Islet precursor cell (in vitro differentiated cells): Measurements from ENCODE around the gene HUS1.

ENCODE experiments used
- DNase-seq: peaks from one replicate; pipeline ENCODE4 v3.0.0-alpha.2; 2018

HUS1 gene

GRCh38 chr7:47978790-47979144 lies 648 bp downstream of the HUS1 start:
- no peak for DNase-seq

DNA sequence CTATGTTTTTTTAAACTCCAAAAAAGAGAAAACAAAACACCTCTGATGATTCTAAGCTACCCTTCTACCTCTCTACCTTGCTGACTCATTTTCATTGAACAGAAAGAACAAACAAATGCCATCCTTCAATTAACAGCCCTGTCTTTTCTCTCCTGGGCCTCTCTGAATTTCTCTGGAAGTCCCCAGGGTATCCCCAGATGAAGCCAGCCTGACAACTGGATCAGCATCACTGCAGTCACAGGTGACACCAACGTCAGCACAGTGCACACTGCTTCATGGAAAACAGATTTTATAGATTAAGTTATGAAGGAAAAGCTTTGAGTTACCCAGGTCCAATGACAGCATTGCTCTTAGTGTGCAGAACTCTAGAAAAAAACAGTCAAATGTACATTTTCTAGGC lies 5.7 kb downstream of the HUS1 start:
- DNase-seq: no peak

- no peak for DNase-seq
Observed at GRCh38 chr7:47970761-47971160, 8.7 kb downstream of the HUS1 start.

- DNase-seq: peak; percentile 86
Observed at GRCh38 chr7:47968847-47969774, 10.3 kb downstream of the HUS1 start.

GRCh38 chr7:47967708-47968107 lies 11.7 kb downstream of the HUS1 start:
- no peak for DNase-seq

- DNase-seq: no peak
Observed at GRCh38 chr7:47967123-47967522, 12.3 kb downstream of the HUS1 start.

DNA sequence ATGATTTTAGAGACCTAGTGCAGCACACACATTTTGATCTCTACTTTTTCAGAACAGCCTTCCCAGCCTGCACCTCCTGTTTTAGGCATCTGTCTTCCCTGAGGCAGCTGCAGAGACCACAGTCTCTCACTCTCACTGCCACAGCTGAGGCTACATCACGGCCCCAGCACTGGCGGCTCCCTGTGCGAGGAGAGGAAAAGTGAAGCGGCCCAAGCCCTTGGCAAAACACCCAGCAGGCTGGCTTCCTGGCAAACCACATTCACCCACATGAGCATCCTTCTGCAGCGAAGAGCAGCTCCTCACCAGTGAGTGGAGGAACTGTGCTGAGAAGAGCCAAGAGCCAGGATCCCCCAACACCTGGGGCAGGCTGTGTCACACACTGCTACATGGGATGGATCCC lies 14.0 kb downstream of the HUS1 start:
- no peak for DNase-seq

- no peak for DNase-seq
Observed at GRCh38 chr7:47962262-47962661, 17.2 kb downstream of the HUS1 start.

- DNase-seq: no peak
Observed at GRCh38 chr7:47957156-47957555, 22.3 kb downstream of the HUS1 start.

DNA sequence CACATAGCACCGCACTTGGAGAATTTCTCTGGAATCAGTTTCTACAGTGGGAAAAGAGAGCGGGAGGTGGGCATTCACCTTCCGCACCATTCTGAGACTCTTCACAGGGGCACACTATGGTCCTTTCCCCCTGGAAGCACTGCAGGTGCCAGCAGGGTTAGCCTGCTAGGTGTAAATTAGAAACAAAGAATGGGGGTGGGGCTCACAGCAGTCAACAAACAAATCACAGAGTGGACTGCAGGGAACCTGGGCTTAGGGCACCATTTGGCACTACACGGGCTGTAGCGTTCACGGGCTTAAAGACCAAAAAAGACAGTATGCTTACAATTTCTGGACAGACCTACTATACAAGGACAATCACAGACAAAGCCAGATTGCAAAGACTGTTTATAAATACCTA lies 23.2 kb downstream of the HUS1 start:
- DNase-seq: peak; percentile 29

DNA sequence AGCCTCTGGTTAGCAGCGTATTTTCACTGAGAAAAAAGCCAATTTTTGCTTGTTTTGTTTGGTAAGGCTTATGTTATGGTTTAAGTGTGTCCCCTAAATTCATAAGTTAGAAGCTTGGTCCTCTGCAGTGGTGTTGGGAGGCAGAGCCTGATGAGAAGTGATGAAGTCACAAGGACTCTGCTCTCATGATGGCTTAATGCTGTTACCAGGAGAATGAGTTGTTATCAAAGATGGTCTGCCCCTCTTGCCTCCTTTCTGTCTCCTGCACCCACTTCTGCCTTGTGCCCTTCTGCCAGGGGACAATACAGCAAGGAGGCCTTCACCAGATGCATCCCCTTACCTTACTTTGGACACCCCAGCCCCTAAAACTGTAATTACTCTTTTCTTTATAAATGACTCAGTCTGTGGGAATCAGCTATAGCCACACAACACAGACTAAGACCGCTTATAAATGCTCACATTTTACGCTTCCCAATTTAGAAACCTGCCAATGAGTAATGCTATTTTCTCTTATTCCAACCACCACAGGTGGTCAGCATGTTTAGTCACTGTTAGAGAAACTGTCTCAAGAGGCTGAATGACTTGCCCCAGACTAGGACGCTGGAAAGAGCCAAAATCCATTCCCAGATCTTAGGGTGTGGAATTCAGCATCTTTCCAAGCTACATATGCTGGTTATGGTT lies 25.0 kb downstream of the HUS1 start:
- DNase-seq: peak; percentile 24

GRCh38 chr7:47953822-47954221 lies 25.6 kb downstream of the HUS1 start:
- peak; percentile 10 for DNase-seq

GRCh38 chr7:47952224-47952623 lies 27.2 kb downstream of the HUS1 start:
- peak; percentile 28 for DNase-seq

- no peak for DNase-seq
Observed at GRCh38 chr7:47951374-47951773, 28.0 kb downstream of the HUS1 start.

DNA sequence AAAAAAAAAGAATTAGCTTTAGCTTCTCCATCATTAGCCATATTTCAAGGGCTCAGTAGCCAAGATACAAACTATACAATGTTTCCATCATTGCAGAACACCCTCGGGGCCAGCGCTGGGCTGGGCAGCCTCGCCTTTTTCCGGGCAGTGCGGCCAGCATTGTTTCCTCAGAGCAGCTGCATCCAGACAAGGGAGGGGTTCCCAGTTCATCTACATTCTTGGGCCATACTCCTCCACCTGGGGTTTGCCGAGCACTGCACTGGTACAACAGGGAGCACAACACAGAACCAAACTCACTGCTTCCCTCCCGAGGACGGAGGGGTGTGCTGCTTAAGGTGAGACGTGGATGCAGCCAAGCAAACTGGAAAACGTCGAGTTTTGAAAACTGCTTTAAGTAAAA lies 28.7 kb downstream of the HUS1 start:
- peak; percentile 51 for DNase-seq

DNA sequence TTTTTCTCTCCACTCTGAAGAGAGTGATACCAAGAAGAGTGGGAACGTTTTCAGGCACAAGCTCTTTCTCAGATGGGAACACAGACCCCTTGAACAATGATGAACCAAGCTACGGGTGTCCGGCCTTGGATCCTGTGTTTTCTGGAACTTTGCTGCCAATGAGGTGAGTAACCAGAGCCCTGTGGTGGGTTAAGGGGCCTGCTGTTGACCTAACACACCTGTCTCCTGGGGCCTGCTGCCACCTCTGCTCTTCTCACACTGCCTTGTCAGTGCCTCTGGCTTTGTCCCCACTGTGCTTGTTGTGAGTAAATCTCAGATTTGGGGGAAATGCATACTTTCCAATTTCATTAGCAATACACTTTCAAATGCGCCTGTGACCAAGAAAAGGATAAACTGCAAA lies 29.7 kb downstream of the HUS1 start:
- peak; percentile 46 for DNase-seq

DNA sequence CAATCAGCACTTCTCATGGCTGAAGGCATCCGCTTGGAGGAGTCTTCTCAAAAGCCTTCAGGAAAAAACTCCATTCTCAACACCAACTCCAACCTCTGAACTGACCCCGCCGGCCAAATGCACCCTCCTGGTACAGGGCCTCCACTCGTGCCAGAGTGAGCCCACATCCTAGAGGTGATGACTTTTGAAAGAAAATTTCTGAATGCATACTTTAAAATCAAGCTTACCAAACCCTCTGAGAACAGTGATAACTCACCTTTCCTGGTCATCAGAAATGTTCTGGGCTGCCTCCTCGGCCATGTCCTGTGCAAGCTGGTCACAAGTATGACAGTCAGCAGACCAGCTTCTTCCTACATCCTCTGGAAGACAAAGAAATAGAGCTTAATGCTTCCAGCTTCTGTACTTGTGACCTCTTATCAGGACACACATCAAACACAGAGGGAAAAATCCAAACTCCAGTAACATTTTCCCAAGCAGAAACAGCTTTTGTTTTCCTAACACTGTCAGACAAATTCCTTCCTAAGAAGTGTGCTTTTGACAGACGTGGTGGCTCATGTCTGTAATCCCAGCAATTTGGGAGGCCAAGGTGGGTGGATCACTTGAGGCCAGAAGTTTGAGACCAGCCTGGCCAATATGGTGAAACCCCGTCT lies 31.1 kb downstream of the HUS1 start, which contains the start of gene PKD1L1:
Gene PKD1L1, minus strand, starts transcription at position 326 of the 650 bp plus-strand sequence. Its CDS starts 26 bp downstream, at position 300.
- DNase-seq: peak; percentile 49

- DNase-seq: no peak
Observed at GRCh38 chr7:47947355-47947749, 32.1 kb downstream of the HUS1 start.

GRCh38 chr7:47946581-47947354 lies 32.6 kb downstream of the HUS1 start:
- peak; percentile 19 for DNase-seq

GRCh38 chr7:47945261-47946015 lies 34.0 kb downstream of the HUS1 start:
- DNase-seq: peak; percentile 75

- DNase-seq: peak; percentile 39
Observed at GRCh38 chr7:47944536-47945260, 34.7 kb downstream of the HUS1 start.
